ENCODE data around the gene ZNF175.

DNA sequence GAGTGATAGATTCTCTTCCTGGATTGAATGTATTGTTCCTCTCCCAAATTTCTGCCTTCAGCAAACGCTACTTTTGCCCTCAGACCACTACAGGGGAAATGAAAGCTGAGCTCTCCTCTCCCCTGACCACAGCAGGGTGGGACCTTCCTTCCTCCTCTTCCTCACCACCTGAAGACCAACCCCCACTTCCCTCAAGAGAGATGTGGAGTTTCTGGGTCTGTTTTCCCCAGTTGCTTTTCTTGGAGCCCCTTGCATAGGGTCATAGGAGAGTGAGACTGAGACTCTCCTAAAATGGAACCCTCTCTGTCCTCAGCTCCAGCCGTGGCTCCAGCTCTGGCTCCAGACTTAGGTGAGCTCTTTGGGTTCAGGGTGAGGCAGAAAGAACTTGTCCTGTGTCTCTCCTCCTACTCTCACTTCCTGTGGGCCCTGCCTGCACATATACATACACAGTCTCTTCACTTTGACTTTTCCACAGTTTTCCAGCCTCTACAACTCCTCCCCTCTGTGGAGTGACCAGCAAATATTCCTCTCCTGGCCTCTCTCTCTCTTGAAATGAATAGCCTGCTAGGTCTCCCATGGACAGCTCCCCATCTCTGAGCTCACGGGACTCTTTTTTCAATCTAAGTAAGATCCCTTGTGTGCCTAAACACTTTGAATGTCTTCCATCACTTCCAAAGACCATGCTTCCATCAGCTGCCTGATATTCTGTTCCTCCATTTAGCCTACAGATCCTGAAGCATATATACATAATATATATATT is 19.2 kb upstream of the ZNF175 start:
- no peak for TF ChIP-seq GATA2 (IDR thresholded peaks at IDR 0.05; ENCODE audit: insufficient read depth, insufficient read length, low read depth, low read length)
- TF ChIP-seq, protein P1, sequence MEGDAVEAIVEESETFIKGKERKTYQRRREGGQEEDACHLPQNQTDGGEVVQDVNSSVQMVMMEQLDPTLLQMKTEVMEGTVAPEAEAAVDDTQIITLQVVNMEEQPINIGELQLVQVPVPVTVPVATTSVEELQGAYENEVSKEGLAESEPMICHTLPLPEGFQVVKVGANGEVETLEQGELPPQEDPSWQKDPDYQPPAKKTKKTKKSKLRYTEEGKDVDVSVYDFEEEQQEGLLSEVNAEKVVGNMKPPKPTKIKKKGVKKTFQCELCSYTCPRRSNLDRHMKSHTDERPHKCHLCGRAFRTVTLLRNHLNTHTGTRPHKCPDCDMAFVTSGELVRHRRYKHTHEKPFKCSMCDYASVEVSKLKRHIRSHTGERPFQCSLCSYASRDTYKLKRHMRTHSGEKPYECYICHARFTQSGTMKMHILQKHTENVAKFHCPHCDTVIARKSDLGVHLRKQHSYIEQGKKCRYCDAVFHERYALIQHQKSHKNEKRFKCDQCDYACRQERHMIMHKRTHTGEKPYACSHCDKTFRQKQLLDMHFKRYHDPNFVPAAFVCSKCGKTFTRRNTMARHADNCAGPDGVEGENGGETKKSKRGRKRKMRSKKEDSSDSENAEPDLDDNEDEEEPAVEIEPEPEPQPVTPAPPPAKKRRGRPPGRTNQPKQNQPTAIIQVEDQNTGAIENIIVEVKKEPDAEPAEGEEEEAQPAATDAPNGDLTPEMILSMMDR (IDR thresholded peaks at IDR 0.05; ENCODE audit: extremely low read depth in 1 of 2, insufficient read depth in 1 of 2, low read depth in 1 of 2, low read length in 2 of 2) = no peak
- TF ChIP-seq, protein P2, sequence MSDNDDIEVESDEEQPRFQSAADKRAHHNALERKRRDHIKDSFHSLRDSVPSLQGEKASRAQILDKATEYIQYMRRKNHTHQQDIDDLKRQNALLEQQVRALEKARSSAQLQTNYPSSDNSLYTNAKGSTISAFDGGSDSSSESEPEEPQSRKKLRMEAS (IDR thresholded peaks at IDR 0.05; ENCODE audit: insufficient read depth, insufficient read length) = no peak
- no peak for TF ChIP-seq POLR2AphosphoS5 (IDR thresholded peaks at IDR 0.05; ENCODE audit: insufficient read depth, low read depth, low read length)

Data from endothelial cell of umbilical vein (primary cell).